SU-DHL-6 (cell line): Measurements from ENCODE around the gene MYT1.

Source experiments
- H2AFZ ChIP-seq: fragments of 200-600 bp; sonication (generic); 2 replicates; pipeline ENCODE4 v1.6.1; 2014; ENCODE audit warnings: low read depth, mild to moderate bottlenecking, moderate library complexity, mixed read lengths, antibody characterized with exemption, low read length; ENCODE audit not compliant: severe bottlenecking
- H3F3A ChIP-seq: fragments of 200-600 bp; shearing (Covaris generic); 2 replicates; pipeline ENCODE4 v1.6.0; 2016; ENCODE audit warnings: antibody characterized with exemption, mild to moderate bottlenecking; ENCODE audit not compliant: insufficient read depth
- H3K27ac ChIP-seq: fragments of 200-600 bp; sonication (generic); 2 replicates; pipeline ENCODE4 v1.5.1; 2016; ENCODE audit warnings: low read depth, mild to moderate bottlenecking, low read length, moderate library complexity, mixed read lengths
- H3K27me3 ChIP-seq: fragments of 200-600 bp; sonication (generic), shearing (Covaris generic); 2 replicates; pipeline ENCODE4 v1.6.0; 2014; ENCODE audit warnings: mild to moderate bottlenecking, low read length
- H3K36me3 ChIP-seq: fragments of 200-600 bp; sonication (generic); 2 replicates; pipeline ENCODE4 v1.6.1; 2014; ENCODE audit warnings: mild to moderate bottlenecking, low read length, mixed read lengths
- H3K4me2 ChIP-seq: fragments of 300-600, 200-600 bp; shearing (Covaris generic), sonication (generic); 2 replicates; pipeline ENCODE4 v1.6.0; 2014; ENCODE audit warnings: low read length, low read depth, mild to moderate bottlenecking; ENCODE audit not compliant: poor library complexity, severe bottlenecking
- H3K4me3 ChIP-seq: fragments of 200-600 bp; sonication (generic); 2 replicates; pipeline ENCODE4 v1.5.1; 2014; ENCODE audit warnings: antibody characterized with exemption, low read length, mild to moderate bottlenecking, mixed read lengths; ENCODE audit not compliant: insufficient read depth, poor library complexity, severe bottlenecking
- H3K79me2 ChIP-seq: fragments of 200-600 bp; sonication (generic); 2 replicates; pipeline ENCODE4 v1.6.1; 2014; ENCODE audit warnings: mild to moderate bottlenecking, low read length, moderate library complexity; ENCODE audit not compliant: insufficient read depth
- H3K9ac ChIP-seq: fragments of 200-600 bp; sonication (generic); 2 replicates; pipeline ENCODE4 v1.7.0; 2014; ENCODE audit warnings: mild to moderate bottlenecking, low read length
- H3K9me2 ChIP-seq: fragments of 200-600 bp; sonication (generic); replicated peaks from 2 replicates; pipeline ENCODE4 v1.6.1; 2014; ENCODE audit warnings: low read length; ENCODE audit not compliant: insufficient read depth
- H3K9me3 ChIP-seq: fragments of 200-600 bp; sonication (generic); 2 replicates; pipeline ENCODE4 v1.6.1; 2014; ENCODE audit warnings: low read length, mixed read lengths; ENCODE audit not compliant: insufficient read depth
- H4K20me1 ChIP-seq: fragments of 200-600 bp; sonication (generic); 2 replicates; pipeline ENCODE4 v1.6.1; 2014; ENCODE audit warnings: low read depth, mild to moderate bottlenecking, antibody characterized with exemption, low read length, moderate library complexity, mixed read lengths
- EZH2phosphoT487 ChIP-seq: fragments of 200-600 bp; sonication (generic), shearing (Covaris generic); conservative IDR thresholded peaks from 2 replicates; pipeline ENCODE4 v1.6.1; 2018; ENCODE audit warnings: mild to moderate bottlenecking, antibody characterized with exemption, low read length, moderate library complexity, mixed read lengths
- TF ChIP-seq, protein P1 (sequence below): fragments of 200-600 bp; sonication (generic); IDR thresholded peaks from one replicate; pipeline ENCODE4 v1.5.1; 2017; ENCODE audit warnings: antibody characterized with exemption, mild to moderate bottlenecking, low read length, moderate library complexity; ENCODE audit not compliant: insufficient read depth, poor library complexity, severe bottlenecking

The MYT1 gene

DNA sequence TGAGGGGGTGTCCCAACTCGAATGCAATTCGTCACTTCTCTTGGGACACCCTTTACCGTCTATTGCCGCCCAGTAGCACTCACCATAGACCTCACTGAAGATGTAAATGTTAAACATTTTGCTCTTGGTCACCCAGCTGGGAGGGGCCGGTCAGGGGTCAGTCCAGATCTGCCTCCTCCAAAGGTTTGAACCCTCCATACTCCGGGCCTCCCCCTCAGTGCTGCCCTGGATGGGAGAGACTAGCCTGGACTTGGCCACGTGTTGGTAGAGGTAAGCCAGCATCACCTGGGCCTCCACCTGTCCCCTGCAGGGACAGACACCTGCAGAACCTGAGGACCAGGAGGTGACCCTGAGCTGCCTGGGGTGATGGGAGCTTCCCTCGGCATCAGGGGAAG is 5.0 kb upstream of the MYT1 start:
- Histone ChIP-seq H3F3A (no peaks in the 10 kb centered on the region), H4K20me1 (no peaks in the 10 kb centered on the region), H3K4me2 (no peak overlapping the region), H3K4me3 (no peak overlapping the region), H3K9me2 (no peaks in the 10 kb centered on the region), H3K9ac (no peak overlapping the region), H3K79me2 (no peaks in the 10 kb centered on the region), H3K27ac (no peak overlapping the region), H3K36me3 (no peaks in the 10 kb centered on the region), H3K9me3 (no peaks in the 10 kb centered on the region), H2AFZ (no peak overlapping the region), H3K27me3 (no peaks in the 10 kb centered on the region)
- TF ChIP-seq, protein P1, sequence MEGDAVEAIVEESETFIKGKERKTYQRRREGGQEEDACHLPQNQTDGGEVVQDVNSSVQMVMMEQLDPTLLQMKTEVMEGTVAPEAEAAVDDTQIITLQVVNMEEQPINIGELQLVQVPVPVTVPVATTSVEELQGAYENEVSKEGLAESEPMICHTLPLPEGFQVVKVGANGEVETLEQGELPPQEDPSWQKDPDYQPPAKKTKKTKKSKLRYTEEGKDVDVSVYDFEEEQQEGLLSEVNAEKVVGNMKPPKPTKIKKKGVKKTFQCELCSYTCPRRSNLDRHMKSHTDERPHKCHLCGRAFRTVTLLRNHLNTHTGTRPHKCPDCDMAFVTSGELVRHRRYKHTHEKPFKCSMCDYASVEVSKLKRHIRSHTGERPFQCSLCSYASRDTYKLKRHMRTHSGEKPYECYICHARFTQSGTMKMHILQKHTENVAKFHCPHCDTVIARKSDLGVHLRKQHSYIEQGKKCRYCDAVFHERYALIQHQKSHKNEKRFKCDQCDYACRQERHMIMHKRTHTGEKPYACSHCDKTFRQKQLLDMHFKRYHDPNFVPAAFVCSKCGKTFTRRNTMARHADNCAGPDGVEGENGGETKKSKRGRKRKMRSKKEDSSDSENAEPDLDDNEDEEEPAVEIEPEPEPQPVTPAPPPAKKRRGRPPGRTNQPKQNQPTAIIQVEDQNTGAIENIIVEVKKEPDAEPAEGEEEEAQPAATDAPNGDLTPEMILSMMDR: no peak
- no peak for TF ChIP-seq EZH2phosphoT487

DNA sequence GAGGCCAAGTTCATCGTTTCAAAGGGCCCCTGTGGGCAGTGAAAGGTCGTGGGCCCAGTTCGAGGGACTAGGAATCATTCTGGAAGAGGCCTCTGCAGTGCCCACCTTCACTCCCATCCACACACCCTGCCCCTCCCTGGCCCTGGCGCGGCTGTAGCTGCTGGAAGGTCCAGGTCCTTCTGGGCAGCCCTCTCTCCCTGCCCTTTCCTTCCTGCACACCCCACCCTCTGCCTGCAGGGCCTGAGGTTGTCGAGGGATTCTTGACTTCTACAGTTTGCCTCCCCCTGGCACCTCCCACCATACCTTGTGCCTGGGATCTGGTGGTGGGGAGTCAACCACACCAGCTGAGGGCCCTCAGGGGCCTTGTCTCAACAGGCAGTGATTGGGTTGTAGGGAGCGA is 4.5 kb upstream of the MYT1 start:
- H3K4me2 ChIP-seq: no peak overlapping the region
- H3K27me3 ChIP-seq: no peaks in the 10 kb centered on the region
- H3K4me3 ChIP-seq: no peak overlapping the region
- H2AFZ ChIP-seq: no peak overlapping the region
- no peaks in the 10 kb centered on the region for H3F3A ChIP-seq
- no peaks in the 10 kb centered on the region for H3K9me3 ChIP-seq
- H3K79me2 ChIP-seq: no peaks in the 10 kb centered on the region
- H3K36me3 ChIP-seq: no peaks in the 10 kb centered on the region
- H4K20me1 ChIP-seq: no peaks in the 10 kb centered on the region
- no peaks in the 10 kb centered on the region for H3K9me2 ChIP-seq
- no peak overlapping the region for H3K27ac ChIP-seq
- TF ChIP-seq, protein P1: no peak
- no peak for TF ChIP-seq EZH2phosphoT487
- no peak overlapping the region for H3K9ac ChIP-seq

DNA sequence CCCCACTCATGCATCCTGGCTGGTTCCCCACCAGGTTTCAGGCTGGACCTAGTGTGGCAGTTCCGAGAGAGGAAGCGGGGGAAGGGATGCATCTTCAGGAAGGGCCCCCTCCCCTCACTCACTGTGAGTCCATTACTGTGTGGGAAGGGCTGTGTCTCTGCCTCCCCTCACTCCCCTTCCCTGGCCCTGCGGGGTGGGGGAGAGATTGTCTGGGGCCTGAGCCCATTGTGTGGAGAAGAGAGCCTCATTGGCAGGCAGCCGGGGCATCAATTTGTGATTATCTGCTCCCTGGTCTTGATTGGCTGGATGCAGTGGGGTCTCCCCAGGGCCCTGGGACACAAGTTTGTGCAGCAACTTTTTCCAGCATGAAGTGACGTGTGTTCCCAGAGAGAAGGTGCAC is 4.1 kb upstream of the MYT1 start:
- H3K9me3 ChIP-seq: no peaks in the 10 kb centered on the region

More for the DNA sequence above, 4.1 kb upstream of the MYT1 start:
- Histone ChIP-seq H3K27ac (no peak overlapping the region), H3K36me3 (no peaks in the 10 kb centered on the region), H3K9me2 (no peaks in the 10 kb centered on the region), H3K4me3 (no peak overlapping the region), H3K79me2 (no peaks in the 10 kb centered on the region), H3K27me3 (no peaks in the 10 kb centered on the region), H3K4me2 (no peak overlapping the region), H4K20me1 (no peaks in the 10 kb centered on the region), H3F3A (no peaks in the 10 kb centered on the region), H3K9ac (no peak overlapping the region), H2AFZ (no peak overlapping the region)
- TF ChIP-seq, protein P1: no peak
